Measurements from ENCODE around the gene TTC32. TPM values are rescaled to one million over a fixed set of nuclear protein-coding genes. Genes with fewer than 3 reads are reported as not detected.
"Not testable (repeated sequence)": the region's sequence is repeated elsewhere in the genome, so short reads cannot be mapped to it uniquely, and the experiment has no call there.

TTC32 gene
- total RNA-seq, 1 experiment from 2014 or later, result 5.7 TPM

GRCh38 chr2:19899985-19900930 lies 1.5 kb downstream of the TTC32 start:
- peak; percentile 44 for DNase-seq (ENCODE audit: low read depth)

- DNase-seq (ENCODE audit: low read depth), result no peak
These were observed 3.0 kb downstream of the TTC32 start for GRCh38 chr2:19898592-19899329.

DNA sequence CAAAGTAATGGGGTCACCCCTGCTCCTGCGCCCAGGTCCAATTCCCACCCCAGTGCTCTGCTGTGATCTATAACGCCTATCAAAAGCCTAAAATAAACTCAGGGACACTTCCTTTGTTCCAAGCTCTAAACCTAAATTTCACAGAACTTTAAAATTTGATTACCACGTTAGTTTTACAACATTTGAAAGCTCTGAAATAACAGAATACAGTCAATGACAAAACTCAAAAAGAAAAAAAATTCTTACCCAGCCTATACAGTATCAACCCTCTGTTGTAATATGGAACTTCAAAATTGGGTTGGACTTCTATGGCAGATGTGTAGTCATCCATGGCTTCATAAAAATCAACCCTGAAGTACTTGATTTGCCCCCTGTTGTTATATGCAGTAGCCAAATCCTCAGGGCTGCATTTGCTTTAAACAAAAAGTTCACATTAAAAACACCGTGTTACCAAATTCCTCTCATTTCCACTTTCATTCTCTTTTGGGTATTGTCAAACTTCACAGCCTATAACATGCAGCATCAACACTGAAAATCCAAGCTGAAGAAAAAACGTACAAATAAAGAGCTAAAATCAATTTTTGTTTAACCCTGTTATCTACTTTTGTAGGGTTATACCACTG lies 4.0 kb downstream of the TTC32 start:
- no peak for DNase-seq (ENCODE audit: low read depth)

DNA sequence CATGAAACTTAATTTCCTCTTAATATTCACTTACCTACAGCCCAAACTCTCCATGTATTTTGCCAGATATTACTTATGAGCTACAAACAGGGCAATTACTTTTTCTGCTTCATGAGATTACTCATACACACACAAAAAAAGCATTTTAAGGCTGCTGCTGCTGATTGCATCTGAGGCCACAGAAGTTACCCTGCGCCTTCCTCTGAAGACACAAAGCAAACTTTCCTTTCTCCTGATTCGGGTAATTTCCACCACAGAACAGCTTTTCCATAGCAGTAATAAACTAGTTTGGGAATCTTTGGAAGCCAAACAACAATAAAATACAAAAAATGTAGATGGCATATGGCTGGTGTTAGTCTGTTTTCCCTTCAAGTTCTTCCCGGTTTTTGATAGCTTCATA lies 6.2 kb downstream of the TTC32 start:
- no peak for DNase-seq (ENCODE audit: low read depth)

DNA sequence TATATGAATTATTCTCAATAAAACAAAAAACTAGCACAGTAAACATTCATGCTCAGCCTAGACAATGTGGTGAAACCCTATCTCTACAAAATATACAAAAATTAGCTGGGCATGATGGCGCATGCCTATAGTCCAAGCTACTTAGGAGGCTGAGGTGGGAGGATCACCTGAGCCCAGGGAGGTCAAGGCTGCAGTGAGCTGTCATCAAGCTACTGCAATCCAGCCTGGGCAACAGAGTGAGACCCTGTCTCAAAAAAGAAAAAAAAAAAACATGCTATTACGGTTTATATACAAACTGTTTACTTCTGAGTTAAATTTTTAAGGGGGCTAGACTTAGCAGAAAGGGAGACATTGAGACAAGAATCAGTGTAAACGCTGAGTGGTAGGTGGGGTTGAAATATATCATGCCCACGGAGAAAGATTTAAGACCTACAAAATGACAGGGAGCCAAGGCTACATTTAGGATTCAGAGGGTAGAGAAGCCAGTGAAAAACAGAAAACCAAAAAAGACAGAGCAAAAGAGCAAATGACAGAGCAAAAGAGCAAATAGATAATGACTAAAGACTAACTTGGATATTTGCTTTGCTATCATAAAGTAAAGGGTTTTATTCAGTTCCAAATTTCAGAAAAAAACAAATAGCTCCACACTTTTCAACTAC lies 7.5 kb downstream of the TTC32 start:
- DNase-seq (ENCODE audit: low read depth), result no peak

DNA sequence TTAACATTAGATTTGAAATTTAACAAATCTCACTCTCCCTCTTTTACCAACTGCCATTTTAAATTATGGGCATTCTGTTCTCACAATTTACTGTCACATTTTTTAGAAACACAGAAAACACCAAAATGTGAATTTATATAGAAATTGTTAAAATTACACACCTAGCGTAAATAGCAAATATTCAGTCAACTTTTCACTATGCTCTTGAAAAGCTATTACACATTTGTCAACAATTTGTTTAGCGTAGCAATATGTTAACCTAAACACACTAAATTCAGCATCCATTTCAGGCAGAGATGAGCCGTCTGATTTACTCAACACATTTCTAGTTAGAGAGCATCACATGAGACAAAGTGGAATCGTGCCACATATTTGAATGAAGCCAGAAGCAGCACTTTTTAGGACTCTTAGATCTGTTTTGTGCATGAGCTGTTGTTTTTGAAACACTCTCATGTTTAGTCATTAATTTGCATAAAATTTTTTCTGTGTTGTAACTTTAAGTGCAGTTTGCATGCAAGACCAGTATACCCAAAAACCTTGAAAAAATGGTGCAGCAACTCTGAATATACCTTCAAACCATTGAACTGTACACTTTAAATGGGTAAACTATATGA lies 8.2 kb downstream of the TTC32 start:
- peak; percentile 60 for DNase-seq (ENCODE audit: low read depth)

DNA sequence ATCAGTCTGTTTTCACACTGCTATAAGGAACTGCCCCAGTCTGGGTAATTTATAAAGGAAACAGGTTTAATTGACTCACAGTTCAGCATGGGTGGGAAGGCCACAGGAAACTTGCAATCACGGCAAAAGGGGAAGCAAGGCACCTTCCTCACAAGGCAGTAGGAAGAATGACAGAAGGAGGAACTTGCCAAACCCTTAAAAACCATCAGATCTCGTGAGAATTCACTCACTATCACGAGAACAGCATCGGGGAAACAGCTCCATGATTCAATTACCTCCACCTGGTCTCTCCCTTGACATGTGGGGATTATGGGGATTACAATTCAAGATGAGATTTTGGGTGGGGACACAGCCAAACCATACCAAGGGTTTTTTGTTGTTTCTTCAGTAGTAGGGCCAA lies 9.8 kb downstream of the TTC32 start:
- not testable (repeated sequence) for DNase-seq (ENCODE audit: low read depth)

- no peak for DNase-seq (ENCODE audit: low read depth)
These were observed 11.7 kb downstream of the TTC32 start for GRCh38 chr2:19890104-19890503.

DNA sequence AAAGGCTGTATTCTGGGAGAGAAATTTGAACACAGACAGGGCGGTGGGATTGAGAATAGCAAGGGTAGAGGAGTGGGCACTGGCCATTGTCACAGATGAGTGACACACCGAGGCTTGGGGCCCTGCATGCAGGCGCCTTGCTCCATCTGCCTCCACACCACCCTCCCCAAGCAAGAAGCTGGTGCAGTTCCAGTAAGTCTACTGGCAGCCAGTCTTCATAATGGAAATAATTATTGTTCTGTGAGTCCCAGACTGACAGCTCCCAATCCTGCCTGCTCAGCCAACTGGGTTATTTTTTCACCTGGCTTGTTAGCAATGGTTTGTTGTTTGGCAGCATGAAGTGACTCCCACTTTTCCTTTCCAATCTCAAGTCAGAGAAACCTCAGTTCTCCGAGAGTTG lies 13.0 kb downstream of the TTC32 start:
- no peak for DNase-seq (ENCODE audit: low read depth)

GRCh38 chr2:19887510-19887909 lies 14.3 kb downstream of the TTC32 start:
- no peak for DNase-seq (ENCODE audit: low read depth)

DNA sequence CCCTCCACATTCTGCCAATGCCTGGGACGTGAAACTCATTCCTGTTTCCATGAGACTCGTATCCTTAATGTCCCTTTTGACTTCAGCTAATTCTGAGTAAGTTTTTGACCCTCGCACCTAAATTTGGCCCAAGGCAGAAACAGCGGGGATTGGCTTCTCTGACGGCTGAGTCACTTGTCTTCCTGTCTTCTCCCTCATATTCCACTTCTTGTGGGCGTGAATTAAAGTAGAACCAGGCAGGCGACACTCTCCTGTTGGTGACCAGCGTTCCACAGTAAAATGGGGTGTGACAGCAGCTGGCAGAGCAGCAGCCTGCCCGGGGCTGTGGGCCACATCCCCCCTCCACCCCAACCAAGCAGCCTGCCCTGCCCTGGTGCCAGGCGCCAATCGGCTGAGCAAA lies 15.5 kb downstream of the TTC32 start:
- DNase-seq (ENCODE audit: low read depth), result no peak

- no peak for DNase-seq (ENCODE audit: low read depth)
These were observed 16.0 kb downstream of the TTC32 start for GRCh38 chr2:19885791-19886190.

DNA sequence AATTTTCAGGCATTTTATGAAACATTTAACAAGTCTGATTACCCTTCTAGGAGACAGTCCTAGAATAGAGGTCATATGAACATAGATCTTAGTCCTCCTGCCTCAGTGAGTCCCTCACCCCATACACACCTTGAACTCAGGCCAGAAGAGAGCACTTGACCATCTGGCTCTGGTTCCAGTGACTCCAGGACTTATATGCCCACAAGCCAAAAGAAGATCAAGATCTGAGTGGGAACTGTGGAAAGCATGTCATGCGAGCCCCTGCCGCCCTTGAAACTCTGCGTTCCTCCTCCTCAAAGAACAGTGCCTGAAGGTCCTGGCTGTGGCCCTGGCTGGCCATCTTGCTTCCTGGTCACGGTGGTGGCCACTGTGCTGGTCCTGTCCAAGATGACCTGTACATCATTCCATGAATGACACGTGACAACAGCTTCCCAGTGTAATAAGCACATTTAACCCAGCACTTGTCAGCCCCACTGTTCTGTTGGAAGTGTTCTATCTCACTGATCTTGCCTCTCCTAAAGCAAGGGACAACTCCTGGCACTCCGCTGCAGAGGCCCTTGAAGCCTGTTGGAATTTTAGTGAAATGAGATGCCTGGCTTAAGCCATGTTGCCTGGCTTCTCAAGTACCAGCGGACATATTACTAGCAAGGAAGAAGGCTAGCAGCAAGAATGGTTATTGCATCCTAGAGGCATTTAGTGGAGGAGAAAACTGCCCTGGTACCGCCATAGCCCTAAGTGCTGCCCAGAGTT lies 17.6 kb downstream of the TTC32 start:
- no peak for DNase-seq (ENCODE audit: low read depth)

DNA sequence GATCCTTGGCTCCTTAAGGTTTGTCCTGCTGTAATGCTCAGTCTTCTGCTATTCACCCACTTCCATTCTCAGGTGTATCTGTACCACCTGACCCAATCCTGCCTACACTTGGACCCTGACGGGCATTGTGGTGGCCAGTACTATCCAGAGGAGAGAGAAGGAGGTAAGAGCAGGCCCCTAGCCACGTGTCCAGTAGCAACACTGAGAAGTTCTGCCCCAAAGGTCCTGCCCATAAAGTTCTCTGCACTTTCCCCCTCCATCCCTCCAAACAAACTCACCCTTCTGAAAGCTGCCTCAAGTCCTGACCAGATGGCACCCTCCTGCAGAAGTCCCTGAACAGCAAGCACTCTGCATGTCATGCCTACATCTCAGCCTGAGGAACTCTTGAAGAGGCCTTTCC lies 18.3 kb downstream of the TTC32 start:
- DNase-seq (ENCODE audit: low read depth), result no peak

GRCh38 chr2:19882286-19882685 lies 19.5 kb downstream of the TTC32 start:
- DNase-seq (ENCODE audit: low read depth), result no peak

GRCh38 chr2:19881908-19882265 lies 19.9 kb downstream of the TTC32 start:
- DNase-seq (ENCODE audit: low read depth), result no peak

DNA sequence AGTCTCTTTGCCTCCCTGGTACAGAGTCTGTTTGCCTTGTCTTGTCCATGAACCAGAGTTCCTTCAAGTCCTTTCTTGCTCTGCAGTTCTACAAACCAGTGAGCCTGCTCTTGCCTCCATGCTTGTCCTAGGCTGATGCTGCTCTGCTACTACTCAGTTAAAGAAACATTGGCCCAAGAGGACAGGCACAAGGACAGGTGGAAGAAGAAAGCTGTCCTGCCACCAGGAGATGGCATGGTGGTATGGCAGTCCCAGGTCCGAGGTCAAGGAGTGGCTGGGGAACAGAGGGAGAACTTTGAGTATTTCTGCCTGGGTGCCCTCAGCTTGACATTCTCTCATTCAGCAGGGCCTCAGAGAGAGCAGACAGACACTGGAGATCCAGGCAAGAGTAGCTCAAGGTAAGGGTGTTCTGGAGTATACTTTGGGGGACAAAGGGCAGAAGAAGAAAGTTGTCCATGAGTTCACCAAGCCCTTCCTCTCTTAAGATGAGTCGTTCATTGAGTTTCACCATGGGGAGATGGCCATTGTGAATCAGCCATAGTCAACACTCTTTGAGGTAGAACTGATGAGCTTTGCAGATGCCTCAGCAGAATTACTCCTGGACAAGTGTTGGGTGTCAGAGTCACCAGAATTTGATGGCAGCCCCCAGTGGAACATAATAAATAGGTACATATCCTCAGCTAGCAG lies 20.4 kb downstream of the TTC32 start:
- no peak for DNase-seq (ENCODE audit: low read depth)

- not testable (repeated sequence) for DNase-seq (ENCODE audit: low read depth)
These were observed 21.6 kb downstream of the TTC32 start for GRCh38 chr2:19880191-19880590.

DNA sequence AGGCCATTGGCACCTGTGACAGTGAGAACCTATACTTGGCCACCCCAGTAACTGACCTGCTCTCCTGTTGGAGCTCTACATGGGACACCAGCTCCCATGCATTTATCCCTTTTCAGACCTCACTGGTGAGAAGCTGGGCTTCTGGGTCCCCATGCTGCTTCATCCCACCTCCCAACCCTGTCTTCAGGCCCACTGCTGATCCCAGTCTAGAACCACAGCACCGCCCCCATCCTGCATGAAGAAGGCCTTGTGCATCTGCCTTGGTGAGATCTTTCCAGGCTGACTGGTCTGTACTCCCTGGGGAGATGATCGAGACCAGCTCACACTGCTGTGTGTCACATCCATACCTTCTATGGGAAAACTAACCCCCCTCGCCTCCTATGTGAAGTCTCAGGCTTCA lies 22.7 kb downstream of the TTC32 start:
- no peak for DNase-seq (ENCODE audit: low read depth)

Measured in LHCN-M2 (cell line).